Hepatocyte (in vitro differentiated cells): Measurements from ENCODE around the gene ODF2.
A peak's percentile ranks its signal among the peaks of the same experiment; 100 is the strongest.

Experiments
- CTCF ChIP-seq: fragments of 200-600 bp; sonication (generic); IDR thresholded peaks from 2 replicates; pipeline ENCODE4 v1.5.1; 2016; ENCODE audit warnings: antibody characterized with exemption, mild to moderate bottlenecking; ENCODE audit not compliant: poor library complexity
- EZH2phosphoT487 ChIP-seq: fragments of 200-600 bp; sonication (generic); IDR thresholded peaks from one replicate; pipeline ENCODE4 v1.6.1; 2018; ENCODE audit warnings: antibody characterized with exemption, mild to moderate bottlenecking, low read depth, moderate library complexity; ENCODE audit not compliant: unreplicated experiment, severe bottlenecking

- TF ChIP-seq CTCF (peak; percentile 54), EZH2phosphoT487 (no peak)
Measured at GRCh38 chr9:128412120-128412790, 43.6 kb upstream of the ODF2 start.
